OCI-LY7 (cell line): ENCODE data around the gene PSME3IP1.

Experiments
- CTCF ChIP-seq: fragments of 200-600 bp; sonication (generic); conservative IDR thresholded peaks from 2 replicates; pipeline ENCODE4 v1.5.1; 2014; ENCODE audit warnings: mild to moderate bottlenecking, antibody characterized with exemption, low read length, moderate library complexity, mixed read lengths
- EZH2phosphoT487 ChIP-seq: fragments of 200-600 bp; sonication (generic); IDR thresholded peaks from 2 replicates; pipeline ENCODE4 v1.6.1; 2018; ENCODE audit warnings: low read depth, borderline replicate concordance, mild to moderate bottlenecking, mixed run types, antibody characterized with exemption, low read length, moderate library complexity, mixed read lengths

DNA sequence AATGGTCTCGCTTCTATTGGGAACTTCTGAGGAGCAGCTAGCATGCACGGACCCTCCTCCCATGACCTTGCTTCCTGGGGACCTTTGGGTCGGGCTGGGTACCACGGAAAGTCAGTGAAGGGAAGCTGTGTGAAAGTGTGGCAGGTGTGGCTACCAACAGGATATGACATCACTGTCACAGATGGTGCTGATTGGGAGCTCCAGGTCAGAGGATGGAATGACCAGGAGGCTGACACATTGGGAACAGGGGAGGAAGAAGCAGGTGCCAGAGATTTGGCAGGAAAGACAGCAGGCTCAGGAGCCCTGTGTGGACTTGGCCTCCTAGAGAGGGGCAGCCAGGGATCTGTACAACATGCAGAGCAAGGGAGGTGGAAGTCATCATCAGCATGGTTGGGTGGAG lies 59.4 kb downstream of the PSME3IP1 start:
- TF ChIP-seq CTCF (no peak), EZH2phosphoT487 (no peak)
